ENCODE data around the gene OR5M8.

Gene OR5M8

GRCh38 chr11:56491270-56491669 lies at the start of gene OR5M8:
OR5M8 (minus strand) TSS chr11:56491370; CDS start chr11:56491370, 0 bp downstream.
- no peak for DNase-seq

- no peak for DNase-seq
Measured at GRCh38 chr11:56533054-56533740, 42.0 kb upstream of the OR5M8 start.

GRCh38 chr11:56531856-56532255 lies 40.7 kb upstream of the OR5M8 start:
- DNase-seq, result no peak

DNA sequence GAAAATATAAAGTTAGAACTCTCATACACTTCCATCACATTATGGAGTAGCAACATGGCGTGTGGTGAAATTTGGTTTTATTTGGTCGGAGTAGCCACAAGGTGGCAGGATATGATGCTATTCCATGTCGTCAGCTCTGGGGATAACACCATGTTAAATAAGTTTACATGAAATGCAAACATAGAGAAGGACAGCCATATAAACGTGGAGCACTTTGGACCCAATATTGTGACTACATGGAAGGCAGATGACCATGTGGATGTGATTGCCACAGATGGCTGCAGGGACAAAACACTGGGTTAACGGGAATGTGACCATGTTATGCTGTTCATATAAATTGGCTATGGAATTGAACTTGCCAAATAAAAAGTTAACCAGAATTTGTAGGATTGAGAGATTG lies 30.8 kb upstream of the OR5M8 start:
- no peak for DNase-seq

GRCh38 chr11:56513280-56513679 lies 22.1 kb upstream of the OR5M8 start:
- DNase-seq, result no peak

DNA sequence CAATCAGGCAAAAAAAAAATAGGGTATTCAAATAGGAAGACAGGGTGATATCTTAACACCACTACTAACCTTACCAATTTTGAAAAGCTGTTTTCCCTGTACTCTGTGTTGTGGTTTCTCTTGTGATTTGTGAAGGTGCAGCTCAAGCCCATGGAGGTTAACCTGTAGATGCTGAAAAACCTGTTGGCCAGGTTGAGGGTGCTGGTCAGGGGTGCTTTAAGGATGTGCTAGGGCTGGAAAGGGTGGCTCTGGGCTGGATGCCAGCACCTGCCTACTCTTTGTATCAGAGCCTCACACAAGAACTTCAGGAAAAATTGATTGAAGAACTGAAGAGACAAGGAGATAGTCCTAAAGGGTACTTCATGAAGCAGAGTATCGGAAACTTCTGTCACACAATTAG lies 18.3 kb upstream of the OR5M8 start:
- no peak for DNase-seq

- DNase-seq, result no peak
Measured at GRCh38 chr11:56497010-56497409, 5.8 kb upstream of the OR5M8 start.

DNA sequence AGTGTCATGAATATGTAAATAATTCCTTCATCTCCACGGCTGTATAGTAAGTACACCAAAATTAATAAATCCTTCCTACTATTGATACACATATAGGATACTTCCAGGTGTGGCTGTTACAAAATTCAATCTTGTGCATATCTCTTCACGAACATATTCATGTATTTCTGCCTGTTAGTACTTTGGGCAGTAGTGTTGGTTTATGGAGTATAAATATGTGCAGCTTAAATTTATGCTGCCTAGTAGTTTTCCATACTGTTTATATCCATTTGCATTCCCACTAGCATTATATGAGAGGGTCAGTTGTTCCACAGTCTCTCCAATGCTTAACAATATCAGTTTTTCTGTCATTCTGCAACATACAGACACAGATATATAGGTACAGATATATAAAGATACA lies 3.9 kb upstream of the OR5M8 start:
- DNase-seq, result no peak

- no peak for DNase-seq
Measured at GRCh38 chr11:56486801-56487200, 4.4 kb downstream of the OR5M8 start.

DNA sequence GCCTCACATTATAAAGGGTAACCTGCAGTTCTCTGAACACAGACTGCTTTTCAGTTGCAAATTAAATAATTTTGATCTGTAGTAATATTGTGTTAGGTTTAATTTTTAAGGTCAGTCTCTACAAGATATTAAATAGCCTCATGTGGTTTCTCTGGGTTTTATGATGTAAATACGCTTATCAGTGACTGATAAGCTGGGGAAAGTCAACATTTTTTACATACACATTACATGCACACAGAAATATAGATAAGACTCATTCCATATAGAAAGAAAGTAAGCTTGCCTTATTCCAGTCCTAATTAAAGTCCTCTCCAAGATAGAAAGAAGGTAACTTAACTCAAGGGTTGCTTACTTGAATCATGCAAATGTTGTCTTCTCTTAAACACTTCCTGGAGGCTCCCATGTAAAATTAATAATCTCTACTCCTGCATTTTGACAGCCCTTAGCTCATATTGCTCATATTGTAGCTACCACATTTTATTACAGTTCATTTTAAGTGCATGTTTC lies 16.4 kb downstream of the OR5M8 start:
- DNase-seq, result no peak

DNA sequence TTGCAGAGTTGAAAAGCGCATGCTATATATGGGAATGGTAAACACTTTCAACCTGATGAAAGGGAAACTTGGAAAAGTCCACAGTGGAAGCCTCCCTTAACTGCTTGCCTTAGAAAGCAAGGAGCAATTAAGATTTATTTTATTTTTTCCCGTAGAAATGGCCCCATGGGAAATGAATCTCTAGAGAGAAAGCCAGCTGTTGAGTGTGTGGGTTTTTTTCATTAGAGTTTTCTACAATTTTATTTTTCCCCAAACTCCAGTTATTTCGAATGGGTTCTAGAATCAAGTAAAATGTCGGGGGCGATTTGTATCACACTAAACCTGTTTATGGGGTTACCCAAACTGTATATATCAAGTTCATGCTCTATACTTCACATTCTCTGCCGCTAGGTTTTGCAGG lies 17.9 kb downstream of the OR5M8 start, which contains the start of gene OR5M3:
TSS of gene OR5M3 (minus strand) at position 101 of the 400 bp plus-strand sequence. CDS start 2,855 bp downstream, outside the sequence.
- DNase-seq, result no peak

GRCh38 chr11:56457076-56457475 lies 34.1 kb downstream of the OR5M8 start:
- no peak for DNase-seq

GRCh38 chr11:56453521-56453920 lies 37.6 kb downstream of the OR5M8 start:
- no peak for DNase-seq
